Endometrial microvascular endothelial cells (primary cell): ENCODE measurements around the gene TTC7B. TPM values are rescaled to one million over a fixed set of nuclear protein-coding genes. Genes with fewer than 3 reads are reported as not detected.

Source experiments
- in situ Hi-C: cut with HindIII; loops from 2 replicates; pipeline ENCODE4 v1.10.0; 2017; ENCODE audit warnings: low sequenced_read_pairs, low pct_unique_long_range_greater_than_20kb; ENCODE audit errors: inconsistent ontology term
- total RNA-seq: library from RNA; depleted of rRNA; stranded (reverse); fragments of >200 nt; gene quantifications from one replicate; pipeline ENCODE4 v1.2.3, GENCODE V29; 2015; ENCODE audit errors: inconsistent ontology term

Gene TTC7B
- total RNA-seq, 1 donor from 2014 or later = 50.5 TPM

- in situ Hi-C loops = no loop called here
Observed at GRCh38 chr14:90508536-90509254, 307.5 kb downstream of the TTC7B start.

- in situ Hi-C loops = no loop called here
Observed at GRCh38 chr14:90508036-90508435, 308.2 kb downstream of the TTC7B start.

DNA sequence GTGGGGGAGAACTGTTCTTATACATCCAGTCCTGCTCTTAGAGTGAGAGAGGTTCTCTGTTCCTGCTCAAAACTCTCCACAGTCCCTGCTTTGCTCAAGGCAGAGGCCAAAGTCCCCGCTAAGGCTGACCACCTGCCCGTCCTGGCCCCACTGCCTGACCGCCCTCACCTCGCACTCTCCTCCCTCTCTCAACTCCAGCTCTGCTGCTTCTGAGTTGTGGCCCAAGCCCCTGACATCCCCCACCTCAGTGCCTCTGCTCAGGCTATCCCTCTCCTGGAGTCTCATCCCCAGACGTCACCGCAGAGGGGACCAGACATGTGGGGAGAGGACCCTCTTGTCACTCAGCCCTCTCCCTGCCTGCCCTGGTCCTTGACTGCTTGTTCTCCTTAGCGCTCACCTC is 308.8 kb downstream of the TTC7B start:
- in situ Hi-C loops = no loop called here

DNA sequence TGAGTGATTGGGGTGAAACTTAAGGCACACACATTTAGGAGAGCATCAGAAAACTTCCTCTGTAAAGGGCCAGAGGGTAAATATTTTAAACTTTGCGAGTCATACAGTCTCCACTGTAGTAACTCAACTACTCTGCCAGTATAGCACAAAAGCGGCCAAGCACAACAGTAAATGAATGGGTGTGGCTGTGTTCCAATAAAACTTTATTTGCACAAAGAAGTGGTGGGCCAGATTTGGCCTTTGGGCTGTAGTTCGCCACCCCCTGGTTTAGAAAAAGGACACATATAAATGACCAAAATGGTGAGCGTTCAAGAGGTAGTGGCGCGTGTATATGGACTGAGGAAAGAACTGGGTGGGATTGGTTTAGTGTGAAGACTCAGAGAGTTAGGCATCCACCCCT is 309.5 kb downstream of the TTC7B start:
- in situ Hi-C loops = no loop called here

DNA sequence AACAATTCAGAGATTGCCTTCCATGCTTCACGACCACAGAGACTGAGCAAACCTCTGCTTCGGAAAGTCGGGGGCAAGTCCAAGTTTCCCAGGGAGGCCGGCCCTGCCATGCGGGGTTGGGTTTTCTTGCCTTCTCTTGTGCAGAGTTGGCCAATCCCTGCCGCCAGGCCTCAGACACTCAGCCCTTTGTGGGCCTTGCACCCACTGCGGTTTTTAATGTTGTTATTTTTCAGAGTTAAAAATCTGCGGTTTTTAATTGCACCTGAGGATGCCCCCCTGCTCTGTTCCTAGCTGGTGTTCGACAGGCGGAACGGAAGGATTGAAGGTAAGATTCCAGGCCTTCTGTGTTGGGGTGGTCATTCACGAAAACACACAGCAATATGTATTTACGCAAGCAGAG is 310.7 kb downstream of the TTC7B start:
- in situ Hi-C loops = no loop called here

DNA sequence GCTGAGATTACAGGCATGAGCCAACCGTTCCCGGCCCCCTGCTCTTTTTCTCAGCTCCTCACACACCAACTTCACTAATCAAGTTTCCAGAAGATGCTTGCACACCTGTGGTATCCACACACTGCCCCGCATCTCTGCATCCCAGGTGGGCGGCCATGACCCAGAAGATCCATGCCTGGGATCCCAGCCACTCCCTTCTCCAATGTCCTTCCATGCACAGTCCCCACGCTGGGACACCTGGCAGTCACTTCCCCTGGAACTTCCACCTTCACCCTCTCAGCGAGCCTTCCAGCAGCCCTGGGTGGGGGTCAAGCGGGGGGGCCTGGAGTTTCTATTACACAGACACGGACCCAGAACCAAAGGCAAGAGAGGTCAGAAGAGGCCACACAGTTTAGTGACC is 311.6 kb downstream of the TTC7B start:
- in situ Hi-C loops = no loop called here

DNA sequence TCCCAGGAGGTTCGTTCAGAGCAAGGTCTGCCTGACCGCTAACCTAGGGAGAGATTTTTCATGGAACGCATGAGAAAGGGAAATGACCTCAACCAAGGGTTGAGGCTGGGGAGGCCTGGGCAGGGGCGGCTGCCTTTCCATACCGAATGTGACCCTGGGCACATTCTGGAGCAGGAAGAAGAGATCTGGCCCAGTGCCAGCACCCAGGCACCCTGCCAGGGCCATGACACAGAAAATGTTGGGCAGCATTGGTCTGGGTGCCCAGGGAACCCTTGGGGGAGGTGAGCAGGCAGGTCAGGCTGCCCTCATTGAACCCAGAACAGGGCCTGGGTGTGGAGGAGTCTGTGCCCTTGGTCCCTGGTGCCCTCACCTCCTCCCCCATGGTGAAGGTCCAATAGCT is 312.6 kb downstream of the TTC7B start:
- in situ Hi-C loops = no loop called here

DNA sequence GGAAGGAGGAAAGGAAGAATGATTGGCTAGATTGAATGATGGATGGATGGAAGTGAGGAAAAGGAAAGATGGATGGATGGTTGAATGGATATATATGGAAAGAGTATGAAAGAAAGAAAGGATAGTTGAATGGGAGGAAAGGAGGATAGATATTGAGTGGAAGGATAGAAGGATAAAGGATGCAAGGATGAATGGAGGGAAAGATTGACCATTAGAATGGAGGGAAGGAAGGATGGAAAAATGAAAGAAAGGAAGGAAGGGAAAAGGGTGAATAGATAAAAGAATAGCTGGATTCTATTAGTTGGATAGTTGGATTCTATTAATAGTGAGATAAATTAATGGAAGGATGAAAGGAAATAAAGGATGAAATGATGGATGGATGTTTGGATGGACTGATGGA is 313.5 kb downstream of the TTC7B start:
- in situ Hi-C loops = no loop called here

GRCh38 chr14:90500665-90501370 is 315.4 kb downstream of the TTC7B start:
- in situ Hi-C loops = no loop called here

DNA sequence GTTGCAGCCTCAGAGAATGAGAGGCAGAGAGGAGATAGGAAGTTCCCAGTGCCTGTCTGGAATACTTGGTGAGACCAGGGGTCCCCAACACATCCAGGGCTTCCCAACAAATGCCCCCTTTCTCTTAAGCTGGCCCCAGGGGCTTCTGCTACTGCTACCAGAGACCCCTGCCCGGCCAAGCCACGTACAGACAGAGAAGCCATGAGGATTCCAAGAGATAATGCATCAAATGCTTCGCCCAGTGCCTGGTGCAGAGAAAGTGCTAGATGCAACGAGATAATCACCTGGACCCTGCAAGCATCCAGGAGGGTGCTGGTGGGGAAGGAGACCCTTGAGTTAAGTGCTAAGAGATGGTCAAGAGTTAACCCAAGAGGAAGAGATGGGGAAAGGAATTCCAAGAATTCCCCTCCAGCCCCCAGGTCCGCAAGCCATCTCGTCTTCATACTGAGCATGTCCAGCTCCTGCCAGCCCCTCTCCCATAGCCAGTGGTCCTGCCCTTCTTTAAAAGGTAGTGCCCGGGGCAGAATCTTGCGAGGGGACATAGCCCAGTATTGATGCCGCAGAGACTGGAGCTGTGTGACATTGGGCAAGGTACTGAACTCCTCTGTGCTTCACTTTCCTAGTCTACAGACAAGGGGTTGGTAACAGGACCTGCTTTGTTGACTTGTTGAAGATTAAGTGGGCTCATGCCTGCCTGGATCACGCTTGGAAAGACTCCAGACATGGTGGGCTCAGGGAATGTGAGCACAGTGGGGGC is 316.1 kb downstream of the TTC7B start:
- in situ Hi-C loops = no loop called here

DNA sequence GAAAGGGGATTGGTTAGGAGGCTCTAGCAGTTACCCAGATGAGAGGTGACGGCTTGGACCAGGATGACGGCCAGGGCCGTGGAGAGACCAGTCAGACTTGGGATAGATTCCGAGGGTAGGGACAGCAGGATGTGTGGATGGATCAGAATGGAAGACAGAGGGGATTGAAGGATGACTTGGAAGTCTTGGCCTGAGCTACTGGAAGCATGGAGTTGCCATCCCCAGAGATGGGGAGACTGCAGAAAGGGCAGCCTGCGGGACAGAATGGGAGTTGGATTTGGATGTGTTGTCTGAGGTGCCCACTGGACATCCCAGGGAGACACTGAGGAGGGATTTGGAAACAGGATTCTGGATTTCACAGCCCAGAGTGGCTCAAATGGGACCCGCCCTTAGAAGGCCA is 317.1 kb downstream of the TTC7B start:
- in situ Hi-C loops = no loop called here

DNA sequence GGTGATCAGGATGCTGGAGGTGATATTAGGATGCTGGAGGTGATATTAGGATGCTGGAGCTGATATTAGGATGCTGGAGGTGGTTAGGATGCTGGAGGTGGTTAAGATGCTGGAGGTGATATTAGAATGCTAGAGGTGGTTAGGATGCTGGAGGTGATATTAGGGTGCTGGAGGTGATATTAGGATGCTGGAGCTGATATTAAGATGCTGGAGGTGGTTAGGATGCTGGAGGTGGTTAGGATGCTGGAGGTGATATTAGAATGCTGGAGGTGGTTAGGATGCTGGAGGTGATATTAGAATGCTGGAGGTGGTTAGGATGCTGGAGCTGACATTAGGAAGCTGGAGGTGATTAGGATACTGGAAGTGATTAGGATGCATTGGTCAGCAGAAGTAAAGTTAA is 318.0 kb downstream of the TTC7B start:
- in situ Hi-C loops = no loop called here

- in situ Hi-C loops = no loop called here
Observed at GRCh38 chr14:90496379-90496778, 319.9 kb downstream of the TTC7B start.

- in situ Hi-C loops = no loop called here
Observed at GRCh38 chr14:90495357-90496276, 320.6 kb downstream of the TTC7B start.

DNA sequence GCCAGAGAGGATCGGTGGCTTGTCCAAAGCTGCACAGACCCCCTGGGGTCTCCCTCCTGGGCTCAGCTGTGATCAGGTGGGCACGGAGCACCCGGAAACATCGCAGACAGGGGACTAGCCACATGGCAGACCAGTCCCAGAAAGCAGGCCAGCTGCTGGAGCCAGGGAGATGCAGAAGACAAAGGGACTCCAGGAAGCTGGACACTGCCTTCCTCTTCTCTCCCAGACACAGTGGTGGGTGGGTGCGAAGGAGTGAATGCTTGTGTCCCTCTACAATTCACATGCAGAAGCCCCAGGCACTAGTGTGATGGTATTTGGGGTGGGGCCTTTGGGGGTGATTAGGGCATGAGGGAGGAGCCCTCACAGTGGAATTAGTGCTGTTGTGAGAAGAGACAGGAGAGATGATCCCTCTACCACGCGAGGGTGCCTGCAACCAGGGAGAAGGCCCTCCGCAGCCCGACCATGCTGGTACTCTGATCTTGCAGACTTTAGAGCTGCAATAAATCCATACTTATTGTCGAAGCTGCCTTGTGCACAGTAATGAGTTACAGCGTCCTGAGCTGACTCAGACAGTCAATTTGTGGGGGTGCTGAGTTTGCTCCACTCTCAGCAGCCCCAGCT is 324.2 kb downstream of the TTC7B start:
- in situ Hi-C loops = no loop called here

DNA sequence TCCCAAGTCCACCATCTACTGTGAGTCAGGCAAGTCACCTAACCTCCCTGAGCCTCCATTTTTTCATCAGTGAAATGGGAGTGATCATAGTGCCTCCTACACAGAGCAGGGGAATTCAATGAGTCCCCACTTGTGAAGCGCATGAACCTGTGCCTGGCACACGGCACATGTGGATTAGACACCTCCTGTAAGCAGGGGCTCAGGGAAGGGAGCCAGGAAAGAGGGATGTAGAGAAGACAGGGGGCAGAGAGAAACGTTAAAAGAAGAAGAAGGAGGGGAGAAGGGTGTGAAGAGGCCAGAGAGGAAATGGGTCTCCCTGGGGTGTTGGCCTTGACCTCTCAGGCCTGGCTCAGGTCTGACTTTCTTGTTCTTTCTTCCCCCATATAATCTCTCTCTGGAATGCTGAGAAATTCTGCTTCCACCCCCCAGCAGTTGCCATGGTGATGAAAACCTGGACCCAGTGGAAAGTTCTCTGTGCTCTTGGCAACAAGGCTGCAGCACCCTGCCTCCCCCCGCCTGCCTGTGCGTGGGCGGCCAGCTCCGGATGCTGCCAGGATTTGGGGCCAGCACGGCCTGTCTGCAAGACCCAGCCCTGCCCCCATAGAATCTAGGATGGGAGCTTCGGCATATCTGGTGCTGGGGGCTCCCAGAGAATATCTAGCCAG is 324.9 kb downstream of the TTC7B start:
- in situ Hi-C loops = no loop called here

GRCh38 chr14:90490720-90491050 is 325.5 kb downstream of the TTC7B start:
- in situ Hi-C loops = no loop called here
